HG02943 (cell line): ENCODE measurements around the gene NR2F1-AS1.
"Not testable (repeated sequence)": the region's sequence is repeated elsewhere in the genome, so short reads cannot be mapped to it uniquely, and the experiment has no call there.

Source experiments
- ATAC-seq: cut with Tn5 transposase; IDR thresholded peaks from one replicate; pipeline ENCODE4 v1.9.1; 2021; ENCODE audit warnings: mild to moderate bottlenecking, low read depth, moderate library complexity; ENCODE audit not compliant: unreplicated experiment

The NR2F1-AS1 gene

GRCh38 chr5:93557021-93557604 lies 23.9 kb downstream of the NR2F1-AS1 start:
- no peak for ATAC-seq

GRCh38 chr5:93549594-93549993 lies 31.4 kb downstream of the NR2F1-AS1 start:
- ATAC-seq: not testable (repeated sequence)

- ATAC-seq: no peak
Measured at GRCh38 chr5:93545872-93546271, 35.1 kb downstream of the NR2F1-AS1 start.

- ATAC-seq: no peak
Measured at GRCh38 chr5:93532370-93532769, 48.6 kb downstream of the NR2F1-AS1 start.

GRCh38 chr5:93521815-93522214 lies 59.2 kb downstream of the NR2F1-AS1 start:
- not testable (repeated sequence) for ATAC-seq

GRCh38 chr5:93519740-93520139 lies 61.3 kb downstream of the NR2F1-AS1 start:
- ATAC-seq: no peak

GRCh38 chr5:93517828-93518227 lies 63.2 kb downstream of the NR2F1-AS1 start:
- ATAC-seq: no peak

GRCh38 chr5:93513298-93513697 lies 67.7 kb downstream of the NR2F1-AS1 start:
- no peak for ATAC-seq

GRCh38 chr5:93512799-93513198 lies 68.2 kb downstream of the NR2F1-AS1 start:
- no peak for ATAC-seq

- no peak for ATAC-seq
Measured at GRCh38 chr5:93511445-93511844, 69.6 kb downstream of the NR2F1-AS1 start.

- ATAC-seq: no peak
Measured at GRCh38 chr5:93510626-93511380, 70.2 kb downstream of the NR2F1-AS1 start.

GRCh38 chr5:93505553-93505952 lies 75.5 kb downstream of the NR2F1-AS1 start:
- ATAC-seq: not testable (repeated sequence)

- ATAC-seq: no peak
Measured at GRCh38 chr5:93503598-93504067, 77.4 kb downstream of the NR2F1-AS1 start.

- no peak for ATAC-seq
Measured at GRCh38 chr5:93497096-93497495, 83.9 kb downstream of the NR2F1-AS1 start.

- ATAC-seq: no peak
Measured at GRCh38 chr5:93479982-93480509, 101.0 kb downstream of the NR2F1-AS1 start.

- ATAC-seq: no peak
Measured at GRCh38 chr5:93477816-93478215, 103.2 kb downstream of the NR2F1-AS1 start.

GRCh38 chr5:93476251-93476742 lies 104.7 kb downstream of the NR2F1-AS1 start:
- ATAC-seq: no peak

GRCh38 chr5:93462916-93463315 lies 118.1 kb downstream of the NR2F1-AS1 start:
- ATAC-seq: no peak

GRCh38 chr5:93461756-93462155 lies 119.3 kb downstream of the NR2F1-AS1 start:
- no peak for ATAC-seq

- no peak for ATAC-seq
Measured at GRCh38 chr5:93460286-93460685, 120.7 kb downstream of the NR2F1-AS1 start.

- ATAC-seq: not testable (repeated sequence)
Measured at GRCh38 chr5:93456796-93457195, 124.2 kb downstream of the NR2F1-AS1 start.

- ATAC-seq: no peak
Measured at GRCh38 chr5:93454896-93455295, 126.1 kb downstream of the NR2F1-AS1 start.
